GM19328 (cell line): Measurements from ENCODE around the gene SLC5A4.

Experiments
- ATAC-seq: cut with Tn5 transposase; IDR thresholded peaks from one replicate; pipeline ENCODE4 v1.9.1; 2021; ENCODE audit warnings: mild to moderate bottlenecking, moderate library complexity; ENCODE audit not compliant: unreplicated experiment

Gene SLC5A4

DNA sequence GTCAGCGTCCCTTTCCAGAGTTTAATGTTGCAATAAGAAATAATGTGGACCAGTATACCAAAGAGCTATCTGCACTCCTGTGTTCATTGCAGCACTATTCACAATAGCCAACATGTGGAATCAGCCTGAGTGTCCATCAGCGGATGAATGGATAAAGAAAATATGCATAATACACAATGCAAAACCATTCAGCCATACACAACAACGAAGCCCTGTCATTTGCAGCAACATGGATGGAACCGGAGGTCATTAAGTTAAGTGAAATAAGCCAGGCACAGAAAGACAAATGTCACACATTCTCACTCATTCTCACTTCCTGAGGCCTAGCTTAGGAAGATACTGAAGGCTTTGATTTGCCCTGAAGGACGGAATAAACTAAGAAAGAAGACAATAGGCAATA lies 22.1 kb downstream of the SLC5A4 start:
- ATAC-seq: no peak

DNA sequence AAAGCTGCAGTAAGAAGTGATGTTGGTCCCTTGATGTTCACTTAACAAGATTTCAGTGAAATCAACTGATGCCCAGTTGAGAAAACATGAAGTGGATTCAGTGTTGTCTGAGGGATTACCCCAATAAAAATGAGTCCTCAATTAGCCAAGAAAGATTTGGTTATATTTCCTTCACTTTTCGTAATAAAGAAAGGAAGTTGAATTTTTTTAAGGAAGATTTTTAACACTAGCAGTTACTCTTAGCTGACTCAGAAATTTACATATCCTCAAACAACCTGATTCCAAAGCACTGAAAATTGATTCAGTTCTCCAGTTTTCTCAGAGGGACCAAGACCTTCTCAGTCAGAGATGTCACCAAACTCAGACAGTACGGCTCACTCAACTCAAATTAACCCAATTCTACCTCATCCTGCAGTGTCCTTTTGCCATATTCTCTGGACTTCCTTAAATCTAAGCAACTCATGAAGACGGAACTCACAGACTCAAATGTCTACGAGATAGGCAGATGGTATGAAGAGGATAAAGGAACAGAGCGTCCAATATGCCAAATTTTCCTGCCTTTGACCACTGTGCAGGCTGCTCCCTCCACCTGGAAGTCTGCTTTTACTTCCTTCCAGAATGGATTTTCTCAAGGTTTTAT lies 22.8 kb downstream of the SLC5A4 start:
- no peak for ATAC-seq

DNA sequence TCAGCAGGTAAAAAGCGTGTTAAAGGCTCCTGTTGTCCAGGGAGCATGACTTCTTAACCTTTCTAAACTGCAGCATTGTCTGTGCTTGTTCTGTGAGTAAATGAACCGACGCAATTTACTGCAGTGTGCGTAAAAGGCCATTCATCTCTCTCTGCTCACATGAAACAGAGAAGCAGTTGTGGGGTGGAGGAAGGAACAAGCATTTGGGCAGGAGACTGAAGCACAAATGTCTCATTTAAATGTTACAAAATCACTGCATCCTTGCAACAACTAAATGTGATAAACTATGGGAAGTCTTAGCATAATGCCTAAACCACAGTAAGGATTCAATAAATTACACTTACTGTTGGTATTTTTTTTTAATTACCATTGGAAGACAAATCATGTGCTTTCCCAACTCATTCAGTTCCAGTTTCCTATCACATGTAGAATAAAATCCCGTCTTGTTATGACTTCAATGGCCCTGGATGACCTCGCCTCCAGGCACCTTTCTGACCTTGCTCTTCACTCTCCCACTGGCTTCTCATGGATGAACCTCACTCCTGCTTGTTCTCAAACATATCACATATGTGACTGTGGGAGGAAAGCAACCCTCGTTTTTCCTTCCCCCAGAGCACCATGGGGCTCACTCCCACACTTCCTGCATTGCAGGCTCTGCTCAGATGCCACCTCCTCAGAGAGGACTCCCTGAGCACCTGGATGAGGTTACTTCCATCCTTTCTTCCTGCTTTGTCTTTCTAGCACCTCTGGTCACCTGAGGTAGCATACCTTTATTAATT lies 28.6 kb downstream of the SLC5A4 start:
- ATAC-seq: no peak

DNA sequence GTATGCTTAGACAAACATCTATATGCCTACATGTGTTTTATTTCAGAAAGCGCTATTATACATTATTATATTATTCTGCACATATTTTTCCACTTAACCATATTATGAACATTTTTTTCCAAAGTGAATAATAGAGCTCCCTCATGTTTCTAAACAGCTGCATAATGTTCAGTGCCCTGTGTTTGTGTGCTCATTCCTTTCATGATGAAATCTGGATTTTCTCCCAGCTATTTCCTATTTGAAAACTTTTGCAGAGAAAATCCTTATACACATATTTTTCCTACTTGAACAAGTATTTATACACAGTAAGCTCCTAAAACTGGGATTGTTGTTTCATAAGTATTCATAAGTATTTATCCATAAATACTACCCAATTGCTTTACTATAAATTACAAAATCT lies 32.2 kb downstream of the SLC5A4 start:
- ATAC-seq: no peak

DNA sequence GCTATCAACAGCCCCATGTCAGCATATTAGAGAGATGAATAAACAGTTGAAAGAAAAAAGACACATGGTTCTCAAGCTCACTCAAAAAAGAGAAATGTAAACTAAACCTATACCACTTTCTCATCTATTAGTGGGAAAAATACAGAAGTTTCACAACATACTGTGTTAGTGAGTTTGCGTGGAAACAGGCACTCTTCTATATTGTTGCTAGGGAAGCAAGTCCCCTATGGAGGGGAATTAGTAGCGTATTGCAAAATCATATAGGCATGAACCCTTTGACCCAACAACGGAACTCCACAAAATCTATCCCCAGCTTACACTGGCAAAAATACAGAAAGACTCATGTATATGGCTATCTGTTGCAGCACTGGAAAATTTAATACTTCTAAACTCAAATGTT lies 36.1 kb downstream of the SLC5A4 start:
- no peak for ATAC-seq

DNA sequence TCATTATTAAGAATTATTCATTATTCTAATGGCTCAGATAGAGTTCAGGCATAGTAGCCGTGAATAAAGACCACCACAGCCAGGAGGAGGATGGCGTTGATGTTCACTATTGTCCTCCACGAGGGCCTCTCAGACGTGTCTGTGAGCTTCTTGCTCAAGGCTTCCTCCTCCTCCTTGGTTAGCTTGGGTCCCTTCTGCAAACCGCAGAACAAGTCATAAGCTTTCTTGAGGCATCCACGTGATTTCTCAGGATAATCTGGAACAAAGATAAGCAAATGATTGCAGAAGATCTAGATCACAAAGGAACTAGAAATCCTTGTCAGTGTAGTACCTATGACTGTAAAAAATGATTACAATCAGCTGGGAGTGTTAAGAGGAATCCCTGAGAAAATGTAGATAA lies 36.7 kb downstream of the SLC5A4 start:
- ATAC-seq: no peak

DNA sequence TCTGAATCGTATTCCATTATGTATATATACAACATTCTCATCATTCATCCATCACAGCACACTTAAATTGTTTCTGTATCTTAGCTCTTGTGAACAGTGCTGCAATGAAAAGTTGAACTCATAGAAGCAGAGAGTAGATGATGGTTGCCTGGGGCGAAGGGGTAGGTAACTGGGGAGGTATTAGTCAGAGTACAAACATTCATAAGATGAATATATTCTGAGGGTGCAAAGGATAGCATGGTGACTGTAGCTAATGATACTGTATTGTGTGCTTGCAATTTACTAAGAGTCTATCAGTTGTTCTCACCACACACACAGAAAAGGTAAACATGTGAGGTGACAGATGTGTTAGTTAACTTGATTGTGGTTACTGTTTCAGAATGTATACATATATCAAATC lies 37.7 kb downstream of the SLC5A4 start:
- no peak for ATAC-seq

DNA sequence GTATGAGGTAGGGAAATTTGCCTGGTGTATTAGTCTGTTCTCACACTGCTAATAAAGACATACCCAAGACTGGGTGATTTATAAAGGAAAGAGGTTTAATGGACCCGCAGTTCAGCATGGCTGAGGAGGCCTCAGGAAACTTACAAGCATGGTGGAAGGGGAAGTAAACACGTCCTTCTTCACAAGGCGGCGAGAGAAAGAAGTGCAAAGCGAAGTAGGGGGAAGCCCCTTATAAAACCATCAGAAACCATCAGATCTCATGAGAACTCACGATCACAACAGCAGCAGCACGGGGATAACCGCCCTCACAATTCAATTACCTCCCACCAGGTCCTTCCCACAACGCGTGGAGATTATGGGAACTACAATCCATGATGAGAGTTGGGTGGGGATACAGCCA lies 38.2 kb downstream of the SLC5A4 start:
- ATAC-seq: no peak

DNA sequence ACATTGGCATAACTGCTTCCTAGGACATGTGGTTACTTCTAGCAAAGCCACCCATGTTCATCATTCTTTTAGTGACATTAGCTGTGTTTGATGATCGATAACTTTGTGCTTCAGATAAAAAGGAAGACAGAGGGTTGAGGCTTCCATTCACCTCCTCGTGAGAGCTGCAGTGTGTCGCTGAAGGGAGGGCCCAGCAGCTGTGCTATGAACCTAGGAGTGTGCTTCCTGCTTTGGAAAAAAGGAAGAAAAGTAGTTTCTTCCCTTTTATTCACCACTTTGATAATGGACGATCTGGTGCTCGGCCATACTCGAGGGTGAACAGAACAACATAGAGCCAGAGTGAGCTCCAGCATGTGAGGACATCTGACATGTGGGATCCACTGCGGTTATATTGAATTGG lies 44.1 kb downstream of the SLC5A4 start:
- no peak for ATAC-seq

DNA sequence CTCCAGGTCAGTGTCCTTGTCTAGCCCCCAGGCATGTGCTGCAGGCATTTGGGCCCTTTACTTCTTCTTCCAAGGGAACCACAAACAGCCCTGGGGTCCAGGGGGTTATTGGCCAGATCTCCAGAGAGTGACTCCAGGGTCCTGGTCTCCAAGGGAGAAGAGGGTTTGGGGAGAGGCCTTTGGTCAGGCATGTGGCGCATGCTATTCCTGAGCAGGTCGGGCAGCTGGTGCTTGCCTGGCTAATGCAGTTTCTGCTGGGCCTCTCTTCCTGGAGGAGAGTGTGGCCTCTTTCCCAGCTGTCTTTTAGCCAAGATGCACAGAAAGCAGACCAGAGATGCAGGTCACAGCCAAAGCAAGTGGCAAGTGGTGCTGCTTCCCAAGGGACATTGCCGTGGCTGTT lies 46.5 kb downstream of the SLC5A4 start:
- ATAC-seq: no peak

DNA sequence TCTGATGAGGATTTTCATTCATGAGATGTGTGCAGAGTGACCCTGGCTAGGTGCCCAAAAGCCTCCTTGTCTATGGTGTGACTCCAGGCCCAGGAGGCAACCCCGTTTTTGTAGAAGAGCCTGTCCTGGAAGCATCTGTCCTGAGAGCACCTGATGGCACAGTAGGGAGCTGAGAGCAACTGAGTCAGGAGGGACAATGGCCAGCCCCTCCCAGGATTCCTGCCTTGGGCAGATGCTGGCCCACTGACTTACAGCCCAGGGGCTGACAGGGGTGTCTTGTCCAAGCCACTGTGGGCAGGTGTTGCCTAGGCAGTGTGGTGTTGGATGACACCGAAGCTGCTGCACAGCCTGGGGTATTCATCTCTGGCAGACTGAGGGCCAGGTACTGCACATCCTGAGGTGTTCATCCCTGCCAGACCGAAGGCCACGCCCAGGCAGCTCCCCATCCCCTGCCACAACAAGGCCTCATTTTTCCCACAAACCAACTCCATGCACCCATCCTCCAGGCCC lies 47.1 kb downstream of the SLC5A4 start:
- no peak for ATAC-seq

DNA sequence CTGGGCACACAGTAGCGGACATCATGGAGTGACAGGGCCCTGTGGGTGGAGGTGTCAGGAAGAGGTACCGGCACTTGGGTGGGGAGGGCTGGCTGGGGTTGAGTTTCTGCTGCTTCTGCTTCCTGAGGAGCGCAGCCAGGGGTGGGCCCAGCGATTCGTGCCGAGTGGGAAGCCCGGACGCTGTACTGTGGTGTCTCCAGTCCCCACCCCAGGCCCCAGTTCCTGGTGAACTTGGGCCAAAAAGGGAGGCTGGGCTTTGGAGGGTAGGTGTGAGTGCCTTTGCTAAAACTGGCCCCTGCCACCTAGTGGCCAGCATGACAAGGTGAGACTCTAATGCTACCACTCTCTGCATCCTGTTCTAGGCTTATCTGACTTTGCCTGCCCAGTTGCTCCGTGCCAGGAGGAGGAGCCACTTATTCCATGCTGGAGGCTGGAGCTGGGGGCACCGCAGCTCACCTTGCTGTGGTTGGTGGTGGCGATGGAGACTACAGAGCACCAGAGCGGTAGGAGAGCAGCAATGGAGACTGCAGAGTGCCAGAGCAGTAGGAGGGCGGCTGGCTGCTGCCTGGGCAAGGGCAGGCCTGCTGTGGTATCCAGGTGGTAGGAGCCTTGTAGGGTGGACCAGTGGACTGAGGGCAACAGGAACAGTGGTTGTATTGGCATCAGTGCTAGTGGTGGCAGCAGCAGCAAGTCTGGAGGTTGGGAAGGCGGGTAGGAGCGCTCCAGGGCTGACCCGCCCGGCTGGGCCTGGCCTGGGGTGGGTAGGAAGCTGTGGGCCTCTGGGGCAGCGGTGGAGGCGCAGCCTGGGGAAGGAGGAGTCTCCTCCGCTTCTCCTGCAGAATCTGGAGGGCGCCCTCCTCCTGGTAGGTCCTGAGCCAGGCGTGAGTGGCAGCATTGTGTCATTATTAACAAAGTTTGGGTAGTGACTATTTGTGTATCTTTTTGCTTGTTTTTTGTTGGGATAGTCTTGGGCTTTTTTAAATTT lies 48.1 kb downstream of the SLC5A4 start:
- no peak for ATAC-seq

DNA sequence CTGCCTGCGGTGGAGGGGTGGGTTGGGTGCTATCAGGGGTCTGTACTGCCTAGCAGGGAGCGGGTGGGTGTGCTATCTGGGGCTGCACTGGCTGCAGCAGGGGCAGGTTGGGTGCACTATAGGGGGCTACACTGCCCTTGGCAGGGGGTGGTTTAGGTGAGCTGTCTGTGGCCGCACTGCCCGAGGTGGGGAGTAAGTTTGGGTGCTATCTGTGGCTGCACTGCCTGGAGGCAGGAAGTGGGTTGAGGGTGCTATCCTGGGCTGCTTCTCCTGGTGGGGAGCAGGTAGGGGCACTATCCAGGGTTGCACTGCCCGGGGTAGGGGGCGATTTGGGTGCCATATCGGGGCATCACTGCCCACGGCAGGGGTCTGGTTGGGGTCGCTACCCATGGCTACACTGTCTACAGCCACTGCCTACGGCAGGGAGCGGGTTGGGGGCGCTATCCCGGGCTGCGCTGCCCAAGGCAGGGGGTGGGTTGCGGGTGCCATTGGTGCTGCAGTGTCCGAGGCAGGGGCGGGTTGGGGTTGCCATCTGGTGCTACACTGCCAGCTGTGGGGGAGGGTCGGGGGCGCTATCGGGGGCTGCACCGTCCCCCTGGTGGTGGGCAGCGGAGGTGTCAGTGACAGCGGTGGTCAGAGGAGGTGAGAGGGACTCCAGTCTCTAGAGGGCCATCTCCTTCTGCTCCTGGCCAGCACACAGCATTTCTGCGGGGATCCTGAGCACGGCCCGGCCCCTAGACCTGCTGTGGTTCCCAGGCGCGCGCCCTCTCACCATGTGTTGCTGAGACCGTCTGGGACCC lies 49.0 kb downstream of the SLC5A4 start:
- no peak for ATAC-seq

DNA sequence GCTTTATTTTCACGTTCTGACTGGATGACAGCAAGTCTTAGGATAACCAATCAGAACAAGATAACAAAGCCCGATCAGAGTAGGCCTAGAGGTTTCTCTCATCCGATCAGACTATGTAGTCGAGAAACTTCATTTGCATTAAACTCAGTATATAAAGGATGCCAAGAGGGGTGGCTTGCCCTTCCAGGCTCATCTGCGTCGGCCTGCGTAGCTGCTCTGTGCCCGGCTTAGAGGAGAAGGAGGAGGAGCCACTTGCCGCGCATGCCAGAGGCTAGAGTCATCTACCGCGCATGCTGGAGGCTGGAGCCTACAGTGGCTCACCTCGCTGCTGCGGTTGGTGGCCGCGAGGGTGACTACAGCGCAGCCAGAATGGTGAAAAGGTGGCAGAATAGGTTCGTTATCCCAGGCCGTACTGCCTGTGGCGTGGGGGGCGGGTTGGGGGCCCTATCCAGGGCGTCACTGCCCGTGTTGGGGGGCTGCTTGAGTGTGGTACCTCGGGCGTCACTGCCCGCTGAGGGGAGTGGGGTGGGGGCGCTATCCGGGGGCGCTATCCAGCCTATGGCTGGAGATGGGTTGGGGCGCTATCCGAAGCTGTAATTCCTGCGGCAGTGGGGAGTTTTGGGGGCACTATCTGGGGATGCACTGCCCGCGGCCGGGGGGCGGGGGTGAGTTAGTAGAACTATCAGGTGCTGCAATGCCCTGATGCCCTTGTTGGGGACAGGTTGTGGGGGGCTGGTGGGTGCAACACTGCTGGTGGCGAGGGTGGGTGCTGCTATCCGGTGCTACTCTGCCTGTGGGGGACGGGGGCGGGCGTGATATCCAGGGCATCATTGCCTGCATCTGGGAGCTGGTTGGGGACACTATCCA lies 50.1 kb downstream of the SLC5A4 start, which contains the start of gene RFPL2:
Gene RFPL2, minus strand, starts transcription at position 218 of the 867 bp plus-strand sequence. CDS start 2,622 bp downstream, outside the sequence.
- ATAC-seq: no peak

DNA sequence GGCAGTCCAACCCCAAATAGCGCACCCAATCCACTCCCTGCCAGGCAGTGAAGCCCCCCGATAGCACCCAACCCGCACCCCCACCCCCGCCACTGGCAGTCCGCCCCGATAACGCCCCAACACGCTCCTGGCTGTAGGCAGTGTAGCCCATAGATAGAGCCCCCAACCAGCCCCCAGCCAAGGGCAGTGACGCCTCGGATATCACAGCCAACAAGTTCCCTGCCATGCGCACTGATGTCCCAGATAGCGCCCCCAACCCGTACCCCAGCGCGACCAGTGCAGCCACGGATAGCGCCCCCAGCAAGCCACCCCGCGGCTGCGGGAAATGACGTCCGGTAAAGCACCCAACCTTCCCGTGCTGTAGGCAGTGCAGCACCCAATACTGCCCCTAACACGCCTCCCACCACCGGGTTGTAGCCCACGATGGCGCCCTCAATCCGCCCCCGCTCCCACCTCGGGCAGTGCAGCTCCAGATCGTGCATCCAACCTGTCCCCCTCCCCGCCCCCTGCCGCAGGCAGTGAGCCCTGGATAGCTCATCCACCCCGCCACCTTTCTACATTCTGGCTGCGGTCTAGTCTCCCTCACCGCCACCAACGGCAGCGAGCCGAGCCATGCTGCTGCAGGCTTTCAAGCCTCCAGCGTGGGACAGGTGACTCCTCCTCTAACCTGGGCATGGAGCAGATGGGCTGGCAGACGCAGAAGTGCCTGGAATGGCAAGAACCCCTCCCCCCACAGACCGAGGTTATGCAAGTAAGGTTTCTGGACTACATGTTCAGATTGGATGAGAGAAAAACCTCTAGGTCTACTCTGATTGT lies 50.9 kb downstream of the SLC5A4 start:
- ATAC-seq: no peak

DNA sequence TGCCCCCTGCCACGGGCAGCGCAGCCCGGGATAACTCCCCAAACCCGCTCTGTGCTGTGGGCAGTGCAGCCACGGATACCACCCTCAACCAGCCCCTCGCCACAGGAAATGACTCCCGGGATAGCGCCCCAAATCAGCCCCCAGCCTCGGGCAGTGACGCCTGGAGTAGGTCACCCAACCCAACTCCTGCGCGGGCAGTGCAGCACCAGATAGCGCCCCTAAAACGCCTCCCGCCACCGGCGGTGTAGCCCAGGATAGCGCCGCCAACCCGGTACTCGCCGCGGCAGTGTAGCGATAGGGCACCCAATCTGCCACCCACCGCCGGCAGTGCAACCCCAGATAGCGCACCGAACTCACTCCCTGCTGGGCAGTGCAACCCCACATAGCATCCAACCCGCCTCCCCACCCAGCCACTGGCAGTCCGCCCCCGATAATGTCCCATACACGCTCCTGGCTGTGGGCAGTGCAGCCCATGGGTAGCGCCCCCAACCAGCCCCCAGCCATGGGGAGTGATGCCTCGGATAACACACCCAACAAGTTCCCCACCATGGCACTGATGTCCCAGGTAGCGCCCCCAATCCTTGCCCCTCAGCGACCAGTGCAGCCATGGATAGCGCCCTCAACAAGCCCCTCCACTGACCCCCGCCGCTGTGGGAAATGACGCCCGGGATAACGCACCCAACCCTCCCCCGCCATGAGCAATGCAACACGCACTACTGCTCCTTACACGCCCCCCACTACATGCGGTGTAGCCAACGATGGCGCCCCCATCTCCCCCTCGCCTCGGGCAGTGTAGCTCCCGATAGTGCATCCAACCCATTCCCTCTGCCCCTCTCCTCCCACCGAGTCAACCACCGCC lies 51.7 kb downstream of the SLC5A4 start:
- ATAC-seq: no peak

DNA sequence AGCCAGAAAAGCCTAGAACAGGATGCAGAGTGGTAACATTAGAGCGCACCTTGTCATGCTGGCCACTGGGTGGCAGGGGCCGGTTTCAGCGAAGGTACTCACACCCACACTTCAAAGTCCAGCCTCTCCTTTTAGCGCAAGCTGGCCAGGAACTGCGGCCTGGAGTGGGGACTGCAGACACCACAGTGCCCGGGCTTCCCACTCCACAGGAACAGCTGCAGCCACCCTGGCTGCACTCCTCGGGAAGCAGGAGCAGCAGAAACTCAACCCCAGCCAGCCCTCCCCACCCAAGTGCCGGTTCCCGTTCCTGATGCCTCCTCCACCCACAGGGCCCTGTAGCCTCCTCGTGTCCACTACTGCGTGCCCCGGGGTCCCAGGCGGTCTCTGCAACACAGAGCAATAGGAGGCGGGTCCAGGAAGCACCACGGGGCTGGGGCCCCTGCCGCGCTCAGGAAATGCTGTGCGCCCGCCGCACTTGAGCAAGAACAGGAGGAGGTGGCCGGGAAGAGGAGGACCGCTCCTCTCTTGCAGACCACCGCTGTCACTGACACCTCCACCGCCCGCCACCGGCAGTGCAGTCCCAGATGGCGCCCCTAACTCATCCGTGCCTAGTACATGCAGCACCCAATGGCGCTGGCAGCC lies 52.5 kb downstream of the SLC5A4 start:
- no peak for ATAC-seq
